Activated CD4-positive, alpha-beta T cell treated with anti-CD3 and anti-CD28 coated beads, Interleukin-2, amount 10 ng/mL, durations not matched to agents 24 days and 14 days (primary cell): Measurements from ENCODE around the gene TGM5. TPM values are rescaled to one million over a fixed set of nuclear protein-coding genes. Genes with fewer than 3 reads are reported as not detected.

Experiments
- DNase-seq: peaks from one replicate; pipeline ENCODE4 v3.0.0; 2022
- H3K27ac Mint-ChIP-seq: one replicate; pipeline ENCODE4 v1.8.0; 2022; ENCODE audit warnings: mild to moderate bottlenecking, mixed read lengths
- H3K27me3 Mint-ChIP-seq: one replicate; pipeline ENCODE4 v1.8.0; 2022; ENCODE audit warnings: mixed read lengths
- H3K36me3 Mint-ChIP-seq: one replicate; pipeline ENCODE4 v1.8.0; 2022; ENCODE audit warnings: low read depth, mild to moderate bottlenecking, mixed read lengths
- H3K4me1 Mint-ChIP-seq: one replicate; pipeline ENCODE4 v1.8.0; 2021; ENCODE audit warnings: mixed read lengths
- H3K4me3 Mint-ChIP-seq: one replicate; pipeline ENCODE4 v1.8.0; 2022; ENCODE audit warnings: mild to moderate bottlenecking, moderate library complexity, mixed read lengths
- H3K9me3 Mint-ChIP-seq: one replicate; pipeline ENCODE4 v1.8.0; 2021; ENCODE audit warnings: mixed read lengths
- intact Hi-C: fragments of 100-400 bp; cut with micrococcal nuclease; formaldehyde crosslinking; loops from one replicate; pipeline ENCODE4 v1.15.1; 2023
- total RNA-seq: library from RNA; stranded (reverse); gene quantifications from 2 replicates; pipeline ENCODE4 v1.2.3, GENCODE V29; 2022

Gene TGM5
- total RNA-seq, 1 donor from 2014 or later: not detected

DNA sequence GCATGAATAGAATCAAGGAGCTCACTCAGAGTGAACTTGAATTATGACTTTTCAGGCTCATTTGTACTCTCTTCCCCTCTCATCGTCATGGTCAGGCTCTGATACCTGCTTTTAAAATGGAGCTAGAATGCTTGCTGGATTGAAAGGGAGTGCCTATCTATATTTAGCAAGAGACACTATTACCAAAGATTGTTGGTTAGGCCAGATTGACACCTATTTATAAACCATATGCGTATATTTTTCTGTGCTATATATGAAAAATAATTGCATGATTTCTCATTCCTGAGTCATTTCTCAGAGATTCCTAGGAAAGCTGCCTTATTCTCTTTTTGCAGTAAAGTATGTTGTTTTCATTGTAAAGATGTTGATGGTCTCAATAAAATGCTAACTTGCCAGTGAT lies 71.9 kb downstream of the TGM5 start:
- Mint-ChIP-seq H3K4me1 (peaks cover 3% of the 10 kb centered on the region), H3K4me3 (no peak overlapping the region), H3K27ac (no peak overlapping the region), H3K36me3 (peaks cover 54% of the 10 kb centered on the region), H3K9me3 (no peaks in the 10 kb centered on the region), H3K27me3 (no peaks in the 10 kb centered on the region)
- intact Hi-C loops: no loop called here
- DNase-seq: no peak

DNA sequence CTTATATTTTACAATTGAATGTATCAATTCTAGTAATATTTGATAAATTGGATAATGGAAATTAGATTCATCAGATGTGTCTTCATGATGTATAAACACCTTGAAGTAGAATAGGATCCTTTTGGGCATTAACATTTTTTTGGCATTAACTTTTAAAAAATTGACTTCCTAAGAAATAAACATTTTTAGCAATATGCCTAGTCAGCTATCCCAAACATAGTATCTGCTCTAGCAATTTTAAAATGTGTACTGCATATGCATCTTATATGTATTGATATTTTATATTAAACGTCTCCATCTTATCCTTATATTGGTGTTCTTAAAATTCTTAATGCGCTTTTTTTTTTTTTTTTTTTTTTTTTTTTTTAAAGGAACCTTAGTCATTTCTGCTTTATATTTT lies 73.0 kb downstream of the TGM5 start:
- no peak overlapping the region for H3K4me3 Mint-ChIP-seq
- peaks cover 58% of the 10 kb centered on the region for H3K36me3 Mint-ChIP-seq
- no peaks in the 10 kb centered on the region for H3K27me3 Mint-ChIP-seq
- intact Hi-C loops: no loop called here
- no peak overlapping the region for H3K27ac Mint-ChIP-seq
- no peaks in the 10 kb centered on the region for H3K9me3 Mint-ChIP-seq
- no peak for DNase-seq
- H3K4me1 Mint-ChIP-seq: peaks cover 4% of the 10 kb centered on the region

DNA sequence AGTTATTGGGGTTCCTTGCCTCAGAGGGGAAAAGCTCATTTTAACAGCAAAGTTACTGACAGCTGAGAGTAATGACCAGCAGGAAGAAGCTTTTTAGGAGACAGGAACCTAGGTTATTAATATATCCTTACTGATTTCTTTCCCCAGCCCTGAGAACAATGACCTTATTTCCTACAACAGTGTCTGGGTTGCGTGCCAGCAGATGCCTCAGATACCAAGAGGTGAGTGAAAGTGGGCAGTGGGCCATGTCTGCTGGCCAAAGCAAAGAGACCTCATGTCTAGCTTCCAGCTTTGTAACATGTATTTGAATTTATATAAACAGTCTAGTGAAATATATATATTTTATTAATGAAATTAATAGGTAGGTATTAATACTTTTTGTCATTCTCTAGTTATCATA lies 76.5 kb downstream of the TGM5 start:
- Mint-ChIP-seq H3K36me3 (peaks cover 40% of the 10 kb centered on the region), H3K27ac (no peak overlapping the region), H3K4me3 (no peak overlapping the region), H3K27me3 (no peaks in the 10 kb centered on the region), H3K9me3 (no peaks in the 10 kb centered on the region), H3K4me1 (peaks cover 23% of the 10 kb centered on the region)
- intact Hi-C loops: no loop called here
- no peak for DNase-seq

DNA sequence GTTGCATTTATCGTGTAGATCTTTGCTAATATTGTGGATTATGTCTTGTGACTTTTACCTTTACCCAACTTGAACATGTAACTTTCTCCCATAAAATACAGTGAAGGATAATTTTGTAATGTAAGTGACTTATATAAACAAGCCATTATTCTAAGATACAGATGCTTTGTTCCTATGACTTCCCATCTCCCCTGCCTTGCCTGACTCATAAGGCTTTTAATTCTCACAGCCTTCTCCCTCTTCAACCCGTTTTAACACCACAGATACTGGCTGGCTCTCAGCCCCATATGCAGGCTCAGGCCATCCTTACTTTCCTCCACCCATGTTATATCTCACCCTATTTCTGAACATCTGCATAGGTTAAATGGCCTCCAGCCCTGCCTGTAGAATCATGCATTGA lies 77.4 kb downstream of the TGM5 start:
- H3K27me3 Mint-ChIP-seq: no peaks in the 10 kb centered on the region
- H3K4me1 Mint-ChIP-seq: peaks cover 26% of the 10 kb centered on the region
- no peak for DNase-seq
- intact Hi-C loops: loop anchor here (5.0 to 10.0 kb wide), 2 partner anchors 57 to 616 kb away; partner anchors contain the start of genes HYPK, SERINC4 and TMEM62
- no peak overlapping the region for H3K27ac Mint-ChIP-seq
- H3K36me3 Mint-ChIP-seq: peaks cover 31% of the 10 kb centered on the region
- H3K4me3 Mint-ChIP-seq: no peak overlapping the region
- no peaks in the 10 kb centered on the region for H3K9me3 Mint-ChIP-seq

GRCh38 chr15:43187544-43188155 lies 79.1 kb downstream of the TGM5 start:
- Mint-ChIP-seq H3K4me1 (peaks cover 26% of the 10 kb centered on the region), H3K4me3 (peak overlapping the region; percentile 48), H3K27me3 (no peaks in the 10 kb centered on the region), H3K27ac (no peak overlapping the region), H3K9me3 (no peaks in the 10 kb centered on the region), H3K36me3 (peaks cover 34% of the 10 kb centered on the region)
- intact Hi-C loops: loop anchor here (2.0 to 10.0 kb wide), 3 partner anchors 17 to 617 kb away; partner anchors contain the start of genes HYPK, SERINC4 and TMEM62
- peak; percentile 70 for DNase-seq

- H3K27ac Mint-ChIP-seq: peak overlapping the region; percentile 97
- H3K9me3 Mint-ChIP-seq: no peaks in the 10 kb centered on the region
- H3K4me3 Mint-ChIP-seq: peak overlapping the region; percentile 96
- H3K27me3 Mint-ChIP-seq: no peaks in the 10 kb centered on the region
- H3K4me1 Mint-ChIP-seq: peaks cover 26% of the 10 kb centered on the region
- intact Hi-C loops: loop anchor here (2.0 to 10.0 kb wide), 3 partner anchors 19 to 619 kb away; partner anchors contain the start of genes HYPK, SERINC4 and TMEM62
- peaks cover 31% of the 10 kb centered on the region for H3K36me3 Mint-ChIP-seq
- DNase-seq: no peak
Observed at GRCh38 chr15:43186003-43186353, 80.8 kb downstream of the TGM5 start.

- Mint-ChIP-seq H3K27me3 (no peaks in the 10 kb centered on the region), H3K36me3 (peaks cover 25% of the 10 kb centered on the region), H3K27ac (peak within 1 kb of the TSS; percentile 97), H3K4me3 (peak within 1 kb of the TSS; percentile 96), H3K4me1 (peaks cover 26% of the 10 kb centered on the region), H3K9me3 (no peaks in the 10 kb centered on the region)
- intact Hi-C loops: loop anchor here (2.0 to 10.0 kb wide), 3 partner anchors 19 to 619 kb away; partner anchors contain the start of genes HYPK, SERINC4 and TMEM62
- peak; percentile 97 for DNase-seq
Observed at GRCh38 chr15:43185157-43186002, 81.3 kb downstream of the TGM5 start, which contains the start of gene CCNDBP1. Gene CCNDBP1, plus strand, starts transcription at chr15:43185403. Its CDS starts 96 bp downstream, at chr15:43185499.

- intact Hi-C loops: loop anchor here (5.0 to 10.0 kb wide), 2 partner anchors 52 to 620 kb away; partner anchors contain the start of genes HYPK, SERINC4 and TMEM62
- H3K27ac Mint-ChIP-seq: peak overlapping the region; percentile 97
- H3K36me3 Mint-ChIP-seq: peaks cover 25% of the 10 kb centered on the region
- no peaks in the 10 kb centered on the region for H3K27me3 Mint-ChIP-seq
- peak; percentile 58 for DNase-seq
- peak overlapping the region; percentile 96 for H3K4me3 Mint-ChIP-seq
- no peaks in the 10 kb centered on the region for H3K9me3 Mint-ChIP-seq
- H3K4me1 Mint-ChIP-seq: peaks cover 26% of the 10 kb centered on the region
Observed at GRCh38 chr15:43184407-43185124, 82.2 kb downstream of the TGM5 start.

DNA sequence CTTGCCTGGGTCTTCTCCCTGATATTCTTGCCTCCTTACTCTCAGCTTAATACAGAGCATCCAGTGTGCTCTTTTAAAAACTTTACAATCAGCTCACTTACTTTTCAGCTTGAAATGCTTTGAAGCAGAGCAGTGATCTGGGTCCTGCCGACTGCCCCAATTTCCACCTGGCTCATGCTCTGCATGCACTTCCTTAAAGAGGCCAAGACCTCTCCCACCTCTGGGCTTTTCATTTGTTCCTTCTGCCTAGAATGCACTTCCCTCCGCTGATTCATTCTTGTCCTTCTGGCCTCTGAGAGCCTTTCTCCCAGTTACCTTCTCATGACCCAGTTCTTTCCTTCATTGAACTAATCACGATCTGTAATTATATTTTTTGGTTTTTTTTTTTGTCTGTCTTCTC lies 83.5 kb downstream of the TGM5 start:
- Mint-ChIP-seq H3K9me3 (no peaks in the 10 kb centered on the region), H3K27ac (no peak overlapping the region), H3K36me3 (peaks cover 28% of the 10 kb centered on the region), H3K4me1 (peaks cover 22% of the 10 kb centered on the region), H3K27me3 (no peaks in the 10 kb centered on the region), H3K4me3 (no peak overlapping the region)
- intact Hi-C loops: loop anchor here (10.0 kb wide), 1 partner anchor 622 kb away; the partner anchor contains the start of genes HYPK and SERINC4
- peak; percentile 52 for DNase-seq

Other genes with a start within 250 kb of the TGM5 start
- gene UBR1, start 160.9 kb downstream of the TGM5 start, total RNA-seq: 31.6 and 34.3 TPM in 2 replicates
- 14.7 and 18.7 TPM in 2 replicates for gene TMEM62, start 133.3 kb downstream of the TGM5 start, total RNA-seq
- gene CCNDBP1, start 81.5 kb downstream of the TGM5 start, total RNA-seq: 49.2 and 54.1 TPM in 2 replicates
- not detected in 2 replicates for gene EPB42, start 45.9 kb downstream of the TGM5 start, total RNA-seq
- not detected in 2 replicates for gene TGM7, start 35.3 kb upstream of the TGM5 start, total RNA-seq
- 15.4 and 16.0 TPM in 2 replicates for gene LCMT2, start 63.6 kb upstream of the TGM5 start, total RNA-seq
- gene ZSCAN29, start 104.1 kb upstream of the TGM5 start, total RNA-seq: 30.9 and 32.1 TPM in 2 replicates
- gene TUBGCP4, start 104.2 kb upstream of the TGM5 start, total RNA-seq: 48.0 and 49.6 TPM in 2 replicates
- gene TP53BP1, start 226.2 kb upstream of the TGM5 start, total RNA-seq: 38.7 and 40.0 TPM in 2 replicates